DMS79 treated with DMSO at 0.1 percent for 48 hours (cell line): ENCODE results near the gene MGST2.
"Not testable (repeated sequence)": the region's sequence is repeated elsewhere in the genome, so short reads cannot be mapped to it uniquely, and the experiment has no call there.

Source experiments
- DNase-seq: peaks from one replicate; lab custom pipeline; 2025; lab: John Stamatoyannopoulos, UW

Gene MGST2

GRCh38 chr4:139665690-139666529 is at the start of gene MGST2:
MGST2 (plus strand) TSS chr4:139665819; CDS start chr4:139666020, 201 bp downstream.
- peak; percentile 49 for DNase-seq

GRCh38 chr4:139617702-139618490 is 47.7 kb upstream of the MGST2 start:
- no peak for DNase-seq

- no peak for DNase-seq
Observed at GRCh38 chr4:139619644-139620043, 46.0 kb upstream of the MGST2 start.

GRCh38 chr4:139622901-139623381 is 42.7 kb upstream of the MGST2 start:
- no peak for DNase-seq

GRCh38 chr4:139624441-139625092 is 41.1 kb upstream of the MGST2 start:
- DNase-seq, result no peak

DNA sequence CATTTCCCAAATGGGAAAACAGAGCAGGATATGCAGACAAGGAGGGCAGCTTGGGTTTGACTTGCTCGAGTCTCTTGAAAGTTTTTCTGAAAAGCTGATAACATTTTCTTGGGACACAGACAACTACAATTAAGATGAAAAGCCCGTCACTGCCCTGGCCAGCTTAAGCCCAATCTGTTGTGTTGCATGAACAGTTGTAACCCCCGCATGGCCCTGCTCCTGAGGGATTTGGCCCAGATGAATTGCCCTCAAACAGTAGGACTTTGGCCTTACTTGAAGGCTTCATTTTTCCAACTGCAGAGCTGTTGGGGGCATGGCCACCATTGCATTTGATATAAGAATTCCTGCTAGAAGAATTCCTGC is 40.5 kb upstream of the MGST2 start:
- no peak for DNase-seq

GRCh38 chr4:139625482-139625881 is 40.1 kb upstream of the MGST2 start:
- no peak for DNase-seq

- peak; percentile 64 for DNase-seq
Observed at GRCh38 chr4:139628184-139629012, 37.2 kb upstream of the MGST2 start.

- DNase-seq, result no peak
Observed at GRCh38 chr4:139629436-139630125, 36.0 kb upstream of the MGST2 start.

DNA sequence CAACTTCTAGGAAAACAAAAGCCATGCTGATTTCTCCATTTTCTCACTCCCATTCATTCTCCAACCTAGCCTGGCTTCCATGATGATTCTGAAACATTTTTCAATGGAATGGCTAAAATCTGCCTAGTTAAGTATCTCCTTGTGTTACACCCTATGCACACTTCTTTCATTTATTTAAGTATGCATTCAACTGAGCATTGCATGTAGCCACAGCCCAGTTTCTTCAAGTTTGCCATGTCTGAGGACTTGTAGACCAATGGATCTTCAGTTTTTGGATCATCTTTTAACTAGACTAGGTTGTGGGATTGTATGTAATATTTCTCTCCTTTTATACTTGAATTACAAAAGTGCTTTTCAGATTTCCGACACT is 35.5 kb upstream of the MGST2 start:
- DNase-seq, result no peak

- DNase-seq, result no peak
Observed at GRCh38 chr4:139630991-139631390, 34.6 kb upstream of the MGST2 start.

GRCh38 chr4:139631791-139632190 is 33.8 kb upstream of the MGST2 start:
- DNase-seq, result no peak

DNA sequence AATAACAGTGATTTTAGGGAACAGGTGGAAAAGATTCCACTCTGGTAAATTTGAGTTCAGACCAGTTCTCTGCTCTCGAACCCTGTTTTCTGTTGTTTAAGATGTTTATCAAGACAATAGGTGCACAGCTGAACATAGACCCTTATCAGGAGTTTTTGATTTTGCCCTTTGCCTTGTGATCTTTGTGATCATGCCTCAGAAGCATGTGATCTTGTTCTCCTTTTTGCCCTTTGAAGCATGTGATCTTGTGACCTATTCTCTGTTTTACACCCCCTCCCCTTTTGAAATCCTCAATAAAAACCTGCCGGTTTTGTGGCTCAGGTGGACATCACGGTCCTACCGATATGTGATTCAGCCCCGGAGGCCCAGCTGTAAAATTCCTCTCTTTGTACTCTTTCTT is 32.9 kb upstream of the MGST2 start:
- not testable (repeated sequence) for DNase-seq

GRCh38 chr4:139633195-139633594 is 32.4 kb upstream of the MGST2 start:
- no peak for DNase-seq

DNA sequence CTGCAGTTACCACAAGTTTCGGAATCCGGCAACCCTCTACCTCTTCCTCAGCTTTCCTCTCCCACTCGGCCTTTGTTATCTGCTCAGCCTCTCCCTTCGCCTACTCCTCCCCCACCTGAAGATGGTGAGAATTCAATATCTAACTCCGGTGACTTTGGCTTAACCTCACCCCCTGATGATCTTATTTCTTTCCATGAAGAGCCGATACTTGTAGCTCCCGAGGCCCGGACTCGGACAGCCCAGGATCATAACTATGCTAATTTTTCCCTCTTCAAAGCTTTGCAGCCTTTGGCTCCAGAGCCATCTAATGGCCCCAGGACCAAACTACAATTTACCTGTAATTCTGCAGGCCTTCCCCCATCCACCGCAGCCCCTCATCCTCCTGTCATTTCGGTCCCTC is 32.0 kb upstream of the MGST2 start:
- DNase-seq, result peak; percentile 51

DNA sequence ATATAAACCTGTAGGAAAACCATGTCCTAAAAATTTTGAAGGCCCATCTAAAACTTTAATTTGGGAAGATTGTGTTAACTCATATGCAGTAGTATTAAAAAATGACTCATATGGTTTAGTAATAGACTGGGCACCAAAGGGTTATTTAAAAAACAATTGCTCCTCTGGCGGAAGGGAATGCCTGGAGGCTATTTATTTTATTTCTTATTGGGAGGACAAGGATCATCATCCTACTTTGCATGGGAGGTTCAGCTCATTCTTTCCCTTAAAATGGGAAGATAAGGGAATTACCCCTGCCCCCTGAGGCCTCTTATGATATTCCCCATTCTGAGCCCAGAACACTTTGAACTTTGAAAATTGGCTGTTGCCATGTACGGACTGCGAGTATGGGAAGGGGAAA is 29.7 kb upstream of the MGST2 start:
- DNase-seq, result no peak

DNA sequence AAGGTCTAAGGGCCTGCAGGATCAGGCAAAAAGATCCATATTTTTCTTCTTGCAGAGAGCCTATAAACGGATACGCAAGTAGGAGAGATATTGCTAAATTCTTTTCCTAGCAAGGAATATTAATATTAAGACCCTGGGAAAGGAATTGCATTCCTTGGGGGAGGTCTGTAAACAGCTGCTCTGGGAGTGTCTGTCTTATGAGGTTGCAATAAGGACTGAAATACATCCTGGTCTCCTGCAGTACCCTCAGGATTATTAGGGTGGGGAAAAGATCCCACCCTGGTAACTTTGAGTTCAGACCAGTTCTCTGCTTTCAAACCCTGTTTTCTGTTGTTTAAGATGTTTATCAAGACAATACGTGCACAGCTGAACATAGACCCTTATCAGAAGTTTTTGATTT is 27.3 kb upstream of the MGST2 start:
- DNase-seq, result not testable (repeated sequence)

DNA sequence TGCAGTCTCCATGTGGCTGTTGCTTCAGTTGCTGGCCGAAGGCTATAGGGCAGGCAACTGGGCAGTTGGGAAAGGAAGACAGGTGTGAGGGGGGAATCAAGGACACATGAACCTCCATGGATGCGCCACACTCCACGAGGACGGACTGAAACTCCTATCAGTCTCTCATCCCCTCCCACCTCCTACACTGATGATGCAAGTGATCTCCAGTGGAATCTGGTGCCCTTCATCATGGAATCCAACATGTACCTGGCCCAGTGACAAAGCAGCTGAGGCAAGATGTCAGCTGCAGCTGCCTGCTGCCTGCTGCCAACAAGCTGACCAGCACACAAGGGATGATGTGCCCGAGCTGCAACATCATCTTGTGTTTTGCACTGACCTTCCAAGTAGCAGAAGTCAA is 26.0 kb upstream of the MGST2 start:
- no peak for DNase-seq

DNA sequence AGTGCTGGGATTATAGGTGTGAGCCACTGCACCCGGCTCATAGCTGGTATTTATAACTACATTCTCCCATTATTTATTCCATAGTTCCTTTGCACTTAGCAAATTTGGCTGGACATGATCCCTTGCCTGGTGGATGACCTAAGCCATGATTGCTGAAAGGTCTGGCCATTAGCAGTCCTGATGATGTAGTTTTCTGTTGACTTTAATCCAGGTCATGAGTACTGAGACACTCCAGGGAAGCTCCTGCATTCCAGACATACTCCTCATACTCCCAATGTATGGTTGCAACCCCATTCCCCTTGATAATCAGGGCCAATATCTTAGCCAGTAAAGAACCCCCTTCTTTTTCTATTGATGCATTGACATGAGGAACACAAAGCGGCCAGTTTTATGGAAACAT is 24.4 kb upstream of the MGST2 start:
- DNase-seq, result no peak

DNA sequence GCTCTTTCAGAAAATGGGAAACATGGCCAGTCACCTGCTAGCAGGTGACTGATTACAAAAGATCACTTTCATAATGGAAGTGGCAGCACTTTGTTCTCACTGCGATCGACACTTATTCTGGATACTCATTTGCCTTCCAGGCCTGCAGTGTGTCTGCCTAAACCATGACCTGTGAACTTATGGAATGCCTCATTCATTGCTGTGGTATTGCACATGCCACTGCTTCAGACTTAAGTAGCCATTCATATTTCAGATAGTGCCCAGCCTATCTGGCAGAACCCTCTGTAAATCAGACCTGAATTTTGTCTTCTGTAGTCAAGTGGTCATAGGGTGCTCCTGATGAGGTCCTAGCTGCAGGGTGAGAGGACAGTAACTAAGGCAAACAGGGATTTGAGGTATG is 23.3 kb upstream of the MGST2 start:
- DNase-seq, result no peak
